ENCODE data around the gene PPP1R16B.

DNA sequence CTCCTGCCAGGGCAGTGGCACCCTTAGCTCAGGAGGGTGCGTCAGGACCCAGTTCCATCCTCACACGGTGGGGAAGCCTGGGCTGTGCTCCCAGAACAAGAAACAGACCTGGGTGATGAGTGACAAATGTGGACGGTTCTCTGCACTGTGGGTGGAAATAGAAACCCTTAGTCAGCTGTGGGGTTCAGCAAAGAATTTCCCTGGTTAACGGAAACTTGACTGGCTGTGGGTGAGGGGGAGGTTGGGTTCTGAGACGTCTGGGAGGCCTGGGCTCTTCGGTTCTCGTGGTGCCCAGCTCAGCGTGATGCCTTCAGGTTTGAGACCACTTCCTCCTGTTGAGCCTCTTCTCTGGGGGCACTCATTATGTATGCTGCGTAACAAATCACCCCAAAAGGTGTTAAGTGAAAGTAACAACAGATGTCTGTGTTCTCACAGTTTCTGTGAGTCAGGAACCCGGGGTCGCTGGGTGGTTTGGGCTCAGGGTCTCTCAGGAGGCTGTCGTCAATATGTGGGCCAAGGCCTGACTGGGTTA lies 67.6 kb downstream of the PPP1R16B start:
- TF ChIP-seq EZH2 (IDR thresholded peaks at IDR 0.05) (no peak), POLR2AphosphoS5 (IDR thresholded peaks at IDR 0.05; ENCODE audit: borderline replicate concordance, low read depth, low read length) (no peak), FOXP2 (optimal IDR thresholded peaks at IDR 0.05; ENCODE audit: control extremely low read depth, extremely low read length, insufficient read depth) (no peak)

Data from SK-N-MC (cell line).